ENCODE data around the gene EGR4.

Gene EGR4

DNA sequence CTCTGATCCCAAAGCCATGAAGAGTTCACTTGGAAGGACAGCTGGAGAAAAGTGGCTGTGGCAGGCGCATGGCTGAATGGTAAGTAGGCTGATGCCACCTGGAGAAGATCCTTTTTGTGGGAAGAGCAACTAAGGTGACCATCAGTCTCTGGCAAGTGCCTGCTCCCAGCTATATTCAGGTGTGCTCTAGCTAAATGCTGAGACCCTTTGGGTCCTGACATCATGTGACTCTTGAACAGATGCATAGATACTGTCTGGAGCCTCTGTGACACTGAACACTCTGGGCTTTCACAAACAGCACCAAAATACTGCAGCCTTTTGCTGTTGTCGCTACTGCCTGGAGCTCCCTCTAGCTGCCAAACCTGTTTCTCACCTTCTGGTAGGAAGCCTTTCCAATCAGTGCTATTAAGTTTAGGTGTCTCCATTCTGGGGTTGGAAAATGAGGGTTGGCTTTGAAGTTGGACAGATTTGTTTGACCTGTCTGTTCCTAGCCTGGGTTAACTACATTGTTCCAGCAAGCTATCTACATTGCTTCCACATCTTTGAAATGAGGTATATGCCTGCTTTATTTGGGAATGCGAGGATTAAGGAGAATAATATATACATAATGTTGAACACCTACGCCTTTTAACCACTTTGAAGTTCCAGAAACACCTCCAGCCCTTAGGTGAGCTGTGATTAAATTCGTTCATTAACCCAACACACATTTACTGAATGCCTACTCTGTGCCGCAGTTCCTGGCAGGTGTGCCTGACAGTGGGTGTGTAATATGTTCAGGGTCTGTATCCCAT is 3.1 kb downstream of the EGR4 start:
- peak in 1 of 2 donors; percentile 37 for DNase-seq (ENCODE audit: extremely low read depth in 1 of 2, low read depth in 1 of 2)

GRCh38 chr2:73289304-73289703 is 4.0 kb downstream of the EGR4 start:
- no peak for DNase-seq (ENCODE audit: extremely low read depth in 1 of 2, low read depth in 1 of 2)

DNA sequence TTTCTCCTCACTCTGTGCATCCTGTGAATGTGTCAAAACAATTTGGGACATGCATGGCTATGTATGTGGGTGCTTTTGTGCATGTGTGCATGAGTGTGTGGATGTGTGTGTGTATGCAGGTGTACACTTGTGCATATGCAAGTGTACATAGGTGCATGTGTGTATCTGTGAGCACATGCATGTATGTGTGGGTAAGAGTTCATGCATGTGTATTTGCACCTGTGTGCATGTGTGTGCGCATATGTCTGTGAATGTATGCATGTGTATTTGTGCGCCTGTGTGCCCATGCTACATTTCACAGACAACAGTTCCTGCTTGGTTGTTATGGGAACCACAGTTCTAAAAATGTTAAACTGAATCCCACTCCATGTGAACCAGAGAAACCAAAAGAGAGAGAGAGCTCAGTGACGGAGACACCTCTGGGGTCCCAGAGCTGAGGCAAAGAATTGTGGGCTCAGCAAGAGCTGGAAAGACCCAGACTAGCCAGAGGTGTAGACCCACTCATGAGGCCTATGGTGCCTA is 7.2 kb downstream of the EGR4 start:
- DNase-seq (ENCODE audit: extremely low read depth in 1 of 2, low read depth in 1 of 2) = no peak

- no peak for DNase-seq (ENCODE audit: extremely low read depth in 1 of 2, low read depth in 1 of 2)
Observed at GRCh38 chr2:73285159-73285739, 8.1 kb downstream of the EGR4 start.

DNA sequence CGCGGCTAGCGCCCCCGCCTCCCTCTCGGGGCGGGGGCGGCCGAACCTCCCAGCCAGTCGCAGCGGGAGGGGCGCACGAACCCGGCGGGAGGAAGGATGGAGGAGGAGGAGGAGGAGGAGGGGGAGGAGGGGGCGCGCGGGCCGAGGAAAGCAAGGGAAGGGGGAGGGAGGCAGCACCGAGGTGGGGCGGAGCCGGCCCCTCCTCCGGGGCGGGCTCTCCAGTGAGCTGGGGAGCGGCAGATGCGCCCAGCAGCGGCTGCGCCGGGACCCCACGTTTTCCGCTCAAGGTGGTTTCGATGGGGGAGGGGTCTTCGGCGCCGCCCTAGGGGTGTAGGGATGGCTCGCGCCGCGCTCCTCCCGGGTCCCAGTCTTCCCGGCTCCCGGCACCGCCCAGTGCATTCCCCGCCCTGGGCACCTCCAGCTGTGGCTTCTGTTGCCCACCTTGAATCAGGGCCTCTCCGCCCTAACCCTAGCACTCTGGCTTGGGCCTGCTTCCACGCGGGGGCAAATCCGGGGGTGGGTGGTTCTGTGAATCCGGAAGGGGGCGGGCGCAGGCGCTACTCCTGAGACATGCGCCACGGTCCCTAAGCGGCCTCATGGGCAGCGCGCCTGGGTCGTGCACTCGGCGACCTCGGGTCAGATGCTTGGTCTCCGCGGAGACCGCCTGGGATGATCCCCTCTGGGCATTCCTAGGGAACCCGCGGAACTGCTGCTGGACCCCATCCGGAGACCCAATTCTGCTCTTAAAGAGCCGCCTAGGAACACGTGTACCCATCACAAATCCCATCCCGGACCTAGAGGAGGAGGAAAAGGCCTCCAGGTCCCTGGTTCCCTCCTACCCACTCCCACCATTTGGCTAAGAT is 8.8 kb downstream of the EGR4 start, which contains the start of gene FBXO41:
FBXO41 (minus strand) TSS at position 183 of the 863 bp plus-strand sequence. CDS start 14,848 bp downstream, outside the sequence.
- DNase-seq (ENCODE audit: extremely low read depth in 1 of 2, low read depth in 1 of 2) = peak; percentile 73 to 76

DNA sequence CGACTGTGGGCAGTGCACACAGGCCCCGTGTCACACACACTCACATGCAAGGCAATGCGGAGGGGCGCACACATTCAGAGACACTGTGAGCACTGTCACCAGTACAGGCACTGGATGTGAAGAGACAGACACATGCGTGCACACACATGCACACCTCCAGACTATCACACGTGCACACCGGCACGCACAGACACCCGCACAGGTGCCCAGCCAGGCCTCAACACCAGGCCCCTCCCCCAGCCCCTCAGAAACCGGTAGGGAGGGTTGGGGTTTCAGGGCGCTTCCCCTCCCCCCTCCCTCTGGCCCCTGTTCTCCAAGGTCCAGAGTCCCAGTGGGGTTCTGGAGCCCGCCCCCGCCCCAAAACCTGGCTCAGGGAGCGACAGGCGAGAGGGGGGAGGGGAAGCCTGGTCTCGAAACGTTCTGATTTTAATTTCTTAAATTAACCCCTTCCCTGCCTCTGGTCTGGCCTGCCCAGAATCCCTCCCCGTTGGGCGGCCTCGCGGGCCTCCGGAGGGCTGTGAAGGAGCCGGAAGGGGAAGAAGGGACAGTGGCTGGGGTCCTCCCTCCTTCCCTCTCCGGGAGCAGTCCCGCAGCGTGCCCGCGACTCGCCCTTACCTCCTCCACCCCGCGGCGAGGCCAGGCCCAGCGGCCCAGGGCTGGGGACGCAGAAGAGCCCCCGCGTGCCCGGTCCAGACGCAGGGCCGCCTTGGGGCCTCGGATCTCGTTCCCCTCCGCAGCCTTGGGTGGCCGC is 9.6 kb downstream of the EGR4 start:
- no peak for DNase-seq (ENCODE audit: extremely low read depth in 1 of 2, low read depth in 1 of 2)

- DNase-seq (ENCODE audit: extremely low read depth in 1 of 2, low read depth in 1 of 2) = no peak
Observed at GRCh38 chr2:73282924-73283544, 10.3 kb downstream of the EGR4 start.

DNA sequence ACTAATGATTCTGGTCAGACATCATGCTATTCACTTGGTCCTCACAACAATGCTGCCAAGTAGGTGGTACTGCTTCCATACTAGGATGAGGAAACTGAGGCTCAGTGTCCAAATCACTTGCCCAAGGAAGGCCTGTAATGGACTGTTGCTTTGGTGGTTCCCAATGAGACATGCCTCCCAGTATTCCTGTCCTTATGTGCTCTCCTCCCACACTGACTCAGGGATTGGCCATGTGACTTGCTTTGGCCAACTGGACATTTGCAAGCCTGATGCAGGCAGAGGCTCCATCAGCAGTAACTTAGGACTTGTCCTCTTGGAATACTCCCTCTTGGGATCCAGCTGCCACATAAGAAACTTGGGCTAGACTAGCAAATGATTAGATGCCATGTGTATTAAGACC is 12.1 kb downstream of the EGR4 start:
- no peak for DNase-seq (ENCODE audit: extremely low read depth in 1 of 2, low read depth in 1 of 2)

- DNase-seq (ENCODE audit: extremely low read depth in 1 of 2, low read depth in 1 of 2) = no peak
Observed at GRCh38 chr2:73279852-73280251, 13.5 kb downstream of the EGR4 start.

- no peak for DNase-seq (ENCODE audit: extremely low read depth in 1 of 2, low read depth in 1 of 2)
Observed at GRCh38 chr2:73272270-73272669, 21.1 kb downstream of the EGR4 start.

DNA sequence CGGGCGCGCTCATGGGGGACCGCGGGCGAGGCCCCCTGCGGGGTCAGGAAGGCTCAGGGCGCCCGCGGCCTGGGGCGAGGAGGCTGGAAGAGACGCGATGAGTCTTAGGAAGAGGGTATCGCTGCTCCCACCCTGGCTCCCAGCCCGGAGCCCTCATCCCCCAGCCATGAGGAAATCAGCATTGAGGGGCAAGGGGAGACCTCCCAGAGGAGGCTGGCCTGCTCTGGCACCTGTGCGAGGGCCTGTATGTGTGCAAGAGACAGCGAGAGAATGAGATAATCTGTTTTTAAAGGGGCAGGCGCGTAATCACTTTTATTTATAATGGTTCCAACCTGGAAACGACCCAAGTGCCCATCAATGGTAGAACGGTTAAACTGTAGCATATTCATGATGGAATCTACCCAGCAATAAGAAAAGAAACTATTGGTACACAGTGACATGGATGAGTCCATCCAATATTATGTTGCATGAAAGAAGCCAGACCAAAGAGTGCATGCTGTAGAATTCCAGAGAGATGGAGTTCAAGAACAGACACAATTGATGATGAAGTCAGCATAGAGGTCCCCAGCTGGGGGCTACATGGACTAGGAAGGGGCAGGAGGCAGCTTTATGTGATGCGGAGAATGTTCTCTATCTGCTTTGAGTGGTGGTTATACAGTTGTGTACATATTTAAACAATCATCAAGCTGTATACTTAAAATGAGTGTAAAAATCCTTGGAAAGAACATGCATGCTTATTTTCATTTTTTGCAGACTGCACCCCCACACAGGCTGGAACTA is 23.5 kb downstream of the EGR4 start:
- no peak for DNase-seq (ENCODE audit: extremely low read depth in 1 of 2, low read depth in 1 of 2)

DNA sequence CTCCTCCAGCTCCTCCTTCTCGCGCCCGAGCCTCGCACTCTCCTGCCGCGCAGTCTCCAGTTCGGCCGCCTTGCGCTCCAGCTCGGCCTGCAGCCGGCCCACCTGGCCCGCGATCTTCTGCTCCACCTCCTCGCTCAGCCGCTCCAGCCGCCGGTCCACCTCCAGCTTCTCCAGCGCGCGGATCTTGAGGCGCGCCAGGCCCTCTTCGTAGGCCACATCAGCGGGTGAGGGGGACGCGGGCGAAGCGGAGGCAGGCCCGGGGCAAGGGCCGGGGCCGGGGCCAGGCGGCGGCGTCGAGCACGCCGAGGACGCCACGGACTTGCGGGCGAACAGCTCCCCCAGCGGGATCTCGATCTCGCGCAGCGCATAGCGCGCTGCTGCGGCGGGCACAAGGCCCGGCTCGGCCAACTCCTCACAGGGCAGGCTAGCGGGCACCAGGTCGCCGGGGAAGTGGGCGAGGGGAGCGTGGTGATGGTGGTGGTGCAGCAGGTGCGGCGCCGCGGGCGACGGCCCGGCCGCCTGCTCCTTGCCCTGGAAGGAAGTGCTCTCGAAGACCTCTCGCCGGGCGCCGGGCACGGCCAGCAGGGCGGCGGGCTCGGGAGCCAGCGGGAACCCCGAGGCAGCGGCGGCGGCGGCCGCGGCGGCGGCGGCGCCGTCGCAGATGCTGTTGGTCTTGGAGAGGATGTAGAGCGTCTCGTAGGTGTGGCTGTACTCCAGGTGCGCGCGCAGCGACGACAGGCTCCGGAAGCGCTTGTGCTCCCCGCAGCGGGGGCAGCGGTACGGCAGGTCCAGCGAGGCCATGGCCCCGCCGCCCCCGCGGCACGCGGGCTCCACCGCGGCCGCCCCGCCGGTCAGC is 24.3 kb downstream of the EGR4 start:
- DNase-seq (ENCODE audit: extremely low read depth in 1 of 2, low read depth in 1 of 2) = no peak

DNA sequence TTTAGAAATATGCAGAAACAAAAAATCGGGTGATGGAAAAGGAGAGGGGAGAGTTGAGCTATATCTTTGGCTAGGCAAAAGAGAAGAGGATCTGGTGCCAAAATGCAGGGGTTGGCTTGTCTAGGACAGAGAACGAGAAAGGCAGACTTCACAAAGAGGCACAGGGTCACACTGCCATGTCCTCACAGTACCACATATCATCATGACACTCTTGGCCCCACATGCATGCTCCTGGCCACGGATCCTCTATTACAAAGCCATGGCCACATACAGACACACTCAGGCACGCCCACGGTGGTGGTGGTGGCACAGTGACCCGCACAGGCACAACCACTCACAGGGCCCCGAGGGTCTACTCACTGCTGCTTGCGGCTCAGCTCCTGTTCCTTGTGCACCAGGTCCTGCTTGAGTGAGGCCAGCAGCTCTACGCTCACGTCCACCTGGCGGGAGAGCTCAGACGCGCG is 24.9 kb downstream of the EGR4 start:
- no peak for DNase-seq (ENCODE audit: extremely low read depth in 1 of 2, low read depth in 1 of 2)

- no peak for DNase-seq (ENCODE audit: extremely low read depth in 1 of 2, low read depth in 1 of 2)
Observed at GRCh38 chr2:73267008-73267407, 26.3 kb downstream of the EGR4 start.

GRCh38 chr2:73266061-73266901 is 27.1 kb downstream of the EGR4 start:
- no peak for DNase-seq (ENCODE audit: extremely low read depth in 1 of 2, low read depth in 1 of 2)

DNA sequence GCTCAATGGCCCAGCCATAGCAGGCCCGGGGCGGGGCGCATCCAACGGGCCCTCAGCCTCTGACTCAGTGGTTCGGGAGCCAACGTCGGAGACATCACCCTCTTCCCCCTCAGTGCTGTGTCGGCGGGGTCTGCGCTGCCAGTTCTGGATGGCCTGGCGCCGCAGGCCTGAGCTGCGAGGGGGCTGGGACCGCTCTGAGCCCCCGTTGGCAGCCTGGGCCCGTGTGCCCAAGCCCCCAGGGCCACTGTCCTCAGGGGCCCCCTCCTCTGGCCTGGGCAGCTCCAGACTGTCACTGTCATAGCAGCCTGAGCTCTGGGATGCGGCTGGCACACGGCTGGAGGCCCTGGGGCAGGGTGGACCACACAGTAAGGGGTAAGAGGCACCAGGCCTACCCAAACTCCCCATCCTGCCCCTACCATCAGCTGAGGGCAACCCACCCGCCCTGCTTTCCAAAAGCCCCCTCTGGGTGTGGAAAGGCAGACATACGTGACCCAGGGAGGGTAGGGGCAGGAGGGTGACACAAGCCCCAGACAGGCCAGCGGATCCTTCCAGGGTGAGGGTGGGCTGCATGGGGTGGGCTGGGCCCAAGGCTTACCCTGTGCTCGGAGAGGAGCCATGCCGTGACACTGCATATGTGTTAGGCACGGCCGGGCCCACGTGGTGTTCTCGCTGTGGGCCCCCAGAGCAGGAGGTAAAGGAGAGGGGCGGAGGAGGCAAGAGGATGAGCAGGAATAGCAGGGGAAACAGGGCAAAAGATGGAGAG is 27.9 kb downstream of the EGR4 start:
- DNase-seq (ENCODE audit: extremely low read depth in 1 of 2, low read depth in 1 of 2) = no peak

DNA sequence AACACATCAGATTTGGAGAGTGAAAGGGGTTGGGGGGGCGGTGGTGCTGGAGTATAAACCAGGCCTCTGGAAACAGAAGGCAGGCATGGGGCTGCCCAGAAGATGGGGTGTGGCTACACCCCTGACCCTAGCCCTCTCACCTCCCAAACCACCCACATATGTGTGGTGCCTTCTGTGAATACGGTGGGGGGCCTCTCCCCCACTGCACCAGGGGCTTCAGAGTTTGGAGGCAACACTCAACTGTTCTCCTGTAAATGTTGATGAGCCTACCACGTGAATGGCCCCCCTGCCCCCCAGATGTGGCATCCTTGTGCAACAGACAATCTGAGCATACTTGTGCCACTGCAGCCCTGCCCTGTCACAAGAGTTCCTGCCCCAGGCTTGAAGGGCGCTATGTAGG is 28.6 kb downstream of the EGR4 start:
- DNase-seq (ENCODE audit: extremely low read depth in 1 of 2, low read depth in 1 of 2) = no peak

Measured in stimulated activated CD8-positive, alpha-beta memory T cell treated with anti-CD3 and anti-CD28 coated beads, Interleukin-7, amount 100 ng/mL, for 48 hours (primary cell).